Mammary microvascular endothelial cell (primary cell): ENCODE data around the gene ST7L. TPM values are rescaled to one million over a fixed set of nuclear protein-coding genes. Genes with fewer than 3 reads are reported as not detected.

ENCODE experiments used
- total RNA-seq: library from RNA; depleted of rRNA; stranded (reverse); fragments of >200 nt; gene quantifications from 2 replicates; pipeline ENCODE4 v1.2.3, GENCODE V29; 2015

ST7L gene
- total RNA-seq = 13.8 and 19.3 TPM in 2 replicates

GRCh38 chr1:112618721-112619517, at the start of gene ST7L:
TSS of gene ST7L (minus strand) at chr1:112619141. CDS start at chr1:112619113, 28 bp downstream.

GRCh38 chr1:112619518-112620376, 806 bp upstream of the ST7L start, which contains the start of gene CAPZA1:
TSS of gene CAPZA1 (plus strand) at chr1:112619832. CDS start at chr1:112619845, 13 bp downstream.

GRCh38 chr1:112508278-112509004, 110.5 kb downstream of the ST7L start, which contains the start of gene WNT2B:
TSS of gene WNT2B (plus strand) at chr1:112508965. CDS start at chr1:112509263, 298 bp downstream.

Other genes starting within 250 kb of the ST7L start
- gene CTTNBP2NL, start 222.9 kb downstream of the ST7L start, total RNA-seq = 23.7 and 26.2 TPM in 2 replicates
- 0.59 and 0.73 TPM in 2 replicates for gene WNT2B, start 110.2 kb downstream of the ST7L start, total RNA-seq
- 293 and 313 TPM in 2 replicates for gene CAPZA1, start 691 bp upstream of the ST7L start, total RNA-seq
- gene MOV10, start 55.5 kb upstream of the ST7L start, total RNA-seq = 68.8 and 75.0 TPM in 2 replicates
- 958 and 1,021 TPM in 2 replicates for gene RHOC, start 88.0 kb upstream of the ST7L start, total RNA-seq
- 1.00 and 1.8 TPM in 2 replicates for gene PPM1J, start 96.2 kb upstream of the ST7L start, total RNA-seq